Stimulated activated naive CD8-positive, alpha-beta T cell treated with anti-CD3 and anti-CD28 coated beads, Interleukin-15, amount 100 ng/mL, for 72 hours (primary cell): Measurements from ENCODE around the gene MED16.

Experiments used
- ATAC-seq: fragments of 150-1000 bp; cut with Tn5 transposase; 2 replicates; pipeline ENCODE4 v1.10.0; 2021; ENCODE audit warnings: mild to moderate bottlenecking, moderate library complexity
- DNase-seq, 2 donors: peaks; one replicate each; pipeline ENCODE4 v3.0.0; 2021 to 2022
- H3K27ac Mint-ChIP-seq, 2 donors: one replicate each; pipeline ENCODE4 v1.8.0; 2022; ENCODE audit warnings: mild to moderate bottlenecking in 2 of 2, mixed read lengths in 2 of 2, moderate library complexity in 2 of 2
- H3K27me3 Mint-ChIP-seq: one replicate; pipeline ENCODE4 v1.8.0; 2022; ENCODE audit warnings: mixed read lengths
- H3K4me1 Mint-ChIP-seq: one replicate; pipeline ENCODE4 v1.8.0; 2022; ENCODE audit warnings: mild to moderate bottlenecking, mixed read lengths
- H3K4me3 Mint-ChIP-seq, 2 donors: one replicate each; pipeline ENCODE4 v1.8.0; 2022; ENCODE audit warnings: mild to moderate bottlenecking in 2 of 2, mixed read lengths in 2 of 2, moderate library complexity in 1 of 2
- H3K9me3 Mint-ChIP-seq, 2 donors: one replicate each; pipeline ENCODE4 v1.8.0; 2022; ENCODE audit warnings: mixed read lengths in 2 of 2

Gene MED16, protein sequence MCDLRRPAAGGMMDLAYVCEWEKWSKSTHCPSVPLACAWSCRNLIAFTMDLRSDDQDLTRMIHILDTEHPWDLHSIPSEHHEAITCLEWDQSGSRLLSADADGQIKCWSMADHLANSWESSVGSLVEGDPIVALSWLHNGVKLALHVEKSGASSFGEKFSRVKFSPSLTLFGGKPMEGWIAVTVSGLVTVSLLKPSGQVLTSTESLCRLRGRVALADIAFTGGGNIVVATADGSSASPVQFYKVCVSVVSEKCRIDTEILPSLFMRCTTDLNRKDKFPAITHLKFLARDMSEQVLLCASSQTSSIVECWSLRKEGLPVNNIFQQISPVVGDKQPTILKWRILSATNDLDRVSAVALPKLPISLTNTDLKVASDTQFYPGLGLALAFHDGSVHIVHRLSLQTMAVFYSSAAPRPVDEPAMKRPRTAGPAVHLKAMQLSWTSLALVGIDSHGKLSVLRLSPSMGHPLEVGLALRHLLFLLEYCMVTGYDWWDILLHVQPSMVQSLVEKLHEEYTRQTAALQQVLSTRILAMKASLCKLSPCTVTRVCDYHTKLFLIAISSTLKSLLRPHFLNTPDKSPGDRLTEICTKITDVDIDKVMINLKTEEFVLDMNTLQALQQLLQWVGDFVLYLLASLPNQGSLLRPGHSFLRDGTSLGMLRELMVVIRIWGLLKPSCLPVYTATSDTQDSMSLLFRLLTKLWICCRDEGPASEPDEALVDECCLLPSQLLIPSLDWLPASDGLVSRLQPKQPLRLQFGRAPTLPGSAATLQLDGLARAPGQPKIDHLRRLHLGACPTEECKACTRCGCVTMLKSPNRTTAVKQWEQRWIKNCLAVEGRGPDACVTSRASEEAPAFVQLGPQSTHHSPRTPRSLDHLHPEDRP

DNA sequence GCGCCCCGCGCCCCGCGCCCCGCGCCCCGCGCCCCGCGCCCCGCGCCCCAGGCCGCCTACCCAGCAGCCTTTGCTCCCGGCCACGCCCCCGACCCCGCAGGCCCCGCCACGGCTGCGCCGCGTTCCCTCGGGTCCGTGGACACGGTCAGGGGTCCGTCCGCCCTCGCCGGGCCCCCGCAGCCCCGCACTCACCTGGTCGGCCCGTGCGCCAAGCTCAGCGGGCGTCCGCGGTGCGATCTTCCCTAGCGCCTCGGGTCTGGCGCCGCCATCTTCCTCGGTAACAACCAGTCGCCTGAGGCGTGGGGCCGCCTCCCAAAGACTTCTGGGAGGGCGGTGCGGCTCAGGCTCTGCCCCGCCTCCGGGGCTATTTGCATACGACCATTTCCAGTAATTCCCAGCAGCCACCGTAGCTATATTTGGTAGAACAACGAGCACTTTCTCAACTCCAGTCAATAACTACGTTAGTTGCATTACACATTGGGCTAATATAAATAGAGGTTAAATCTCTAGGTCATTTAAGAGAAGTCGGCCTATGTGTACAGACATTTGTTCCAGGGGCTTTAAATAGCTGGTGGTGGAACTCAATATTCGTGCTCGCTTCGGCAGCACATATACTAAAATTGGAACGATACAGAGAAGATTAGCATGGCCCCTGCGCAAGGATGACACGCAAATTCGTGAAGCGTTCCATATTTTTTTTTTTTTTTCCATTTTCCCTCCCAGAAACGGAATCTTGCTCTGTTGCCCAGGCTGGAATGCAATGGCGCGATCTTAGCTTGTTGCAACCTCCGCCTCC lies at the start of gene MED16, which contains the start of gene RNU6-9:
Gene MED16, minus strand, starts transcription at position 294 of the 796 bp plus-strand sequence. CDS start 2,056 bp downstream, outside the sequence.
Gene RNU6-9, plus strand, starts transcription at position 591 of the 796 bp plus-strand sequence.
- DNase-seq = peak; percentile 89 to 92

DNA sequence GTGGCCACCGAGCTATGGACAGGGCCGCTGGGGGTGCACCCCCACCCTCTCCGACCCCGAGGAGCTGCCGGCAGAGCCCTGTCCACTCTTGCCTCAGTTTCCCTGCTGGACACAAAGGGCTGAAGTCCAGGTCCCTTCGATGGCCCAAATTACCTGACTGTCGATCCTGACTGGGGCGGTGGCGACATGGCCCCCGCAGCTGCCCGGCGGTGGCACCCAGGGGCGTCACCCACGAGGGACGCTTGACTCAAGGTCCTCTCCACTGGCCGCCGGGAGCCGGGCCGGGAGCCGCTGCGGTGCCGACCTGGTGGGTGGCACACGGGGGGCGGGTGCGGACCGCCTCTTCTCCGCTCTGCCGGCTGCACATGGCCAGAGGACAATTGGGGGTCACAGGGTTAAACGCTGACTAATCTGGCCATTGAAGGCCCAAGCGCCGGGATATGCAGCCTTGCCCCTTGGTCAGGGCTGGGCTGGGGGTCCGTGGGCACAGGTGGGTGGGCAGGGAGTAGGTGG lies 49.2 kb upstream of the MED16 start:
- DNase-seq (no peak), ATAC-seq (no peak)
- H3K27me3 Mint-ChIP-seq = peaks cover 23% of the 10 kb centered on the region
- H3K4me3 Mint-ChIP-seq = no peak overlapping the region
- no peak overlapping the region for H3K27ac Mint-ChIP-seq
- H3K4me1 Mint-ChIP-seq = peaks cover 37% of the 10 kb centered on the region
- no peaks in the 10 kb centered on the region for H3K9me3 Mint-ChIP-seq

More for the DNA sequence above, at the start of gene MED16, which contains the start of gene RNU6-9:
- no peaks in the 10 kb centered on the region for H3K27me3 Mint-ChIP-seq
- peaks cover 27% of the 10 kb centered on the region for H3K4me1 Mint-ChIP-seq
- no peaks in the 10 kb centered on the region for H3K9me3 Mint-ChIP-seq
- peak; percentile 93 for ATAC-seq
- peak within 1 kb of the TSS; percentile 100 for H3K27ac Mint-ChIP-seq
- H3K4me3 Mint-ChIP-seq = peak within 1 kb of the TSS; percentile 91 to 94

GRCh38 chr19:941292-942132 lies 48.5 kb upstream of the MED16 start:
- H3K27me3 Mint-ChIP-seq = peaks cover 23% of the 10 kb centered on the region
- H3K4me3 Mint-ChIP-seq = peak overlapping the region; percentile 21 to 62
- peaks cover 43% of the 10 kb centered on the region for H3K4me1 Mint-ChIP-seq
- no peak for DNase-seq
- H3K27ac Mint-ChIP-seq = no peak overlapping the region
- ATAC-seq = no peak
- no peaks in the 10 kb centered on the region for H3K9me3 Mint-ChIP-seq

DNA sequence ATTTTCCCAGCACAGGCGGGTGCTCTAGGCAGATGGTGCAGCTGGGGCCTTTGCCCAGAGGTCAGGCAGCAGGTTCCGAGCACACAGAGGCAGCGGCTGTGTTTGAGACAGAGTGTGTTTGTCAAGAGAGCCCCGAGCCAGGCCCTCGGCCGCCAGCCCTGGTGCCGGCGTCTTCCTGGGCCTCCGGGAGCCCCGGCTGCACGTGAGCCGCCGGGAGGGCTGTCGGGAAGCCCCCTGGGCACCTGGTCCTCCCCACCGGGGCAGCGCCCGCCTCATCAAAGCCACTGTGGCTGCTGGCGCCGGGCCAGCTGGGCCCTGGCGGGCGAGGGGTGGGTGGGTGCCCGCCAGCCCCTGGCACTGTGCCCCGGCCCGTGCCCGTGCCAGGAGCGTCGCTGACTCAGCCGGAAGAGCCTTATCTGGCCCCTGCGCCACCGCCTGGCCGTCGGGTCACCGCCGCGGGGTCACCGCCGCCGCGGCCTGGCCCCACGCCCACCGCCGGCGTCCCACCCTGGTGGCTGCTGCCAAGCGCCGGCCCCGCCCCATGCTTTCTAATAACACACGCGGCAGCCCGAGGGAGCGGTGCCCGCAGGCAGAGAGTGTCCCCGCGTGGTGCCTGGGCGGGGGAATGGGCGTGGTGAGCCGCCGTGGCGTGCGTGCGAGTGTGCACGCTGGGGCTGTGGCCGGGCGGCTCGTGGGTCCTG lies 47.8 kb upstream of the MED16 start:
- H3K27ac Mint-ChIP-seq = no peak overlapping the region
- H3K27me3 Mint-ChIP-seq = peaks cover 23% of the 10 kb centered on the region
- H3K9me3 Mint-ChIP-seq = no peaks in the 10 kb centered on the region
- H3K4me3 Mint-ChIP-seq = peak overlapping the region; percentile 64 to 82
- DNase-seq (peak; percentile 45 to 53), ATAC-seq (peak; percentile 77)
- peaks cover 46% of the 10 kb centered on the region for H3K4me1 Mint-ChIP-seq

- DNase-seq (no peak), ATAC-seq (no peak)
- no peak overlapping the region for H3K27ac Mint-ChIP-seq
Measured at GRCh38 chr19:939922-940321, 46.9 kb upstream of the MED16 start.

GRCh38 chr19:939439-939838 lies 46.5 kb upstream of the MED16 start:
- DNase-seq (no peak), ATAC-seq (no peak)
- Mint-ChIP-seq H3K27ac (peak overlapping the region in 1 of 2 donors; percentile 16), H3K4me3 (peak overlapping the region in 1 of 2 donors; percentile 64), H3K4me1 (peaks cover 46% of the 10 kb centered on the region), H3K9me3 (no peaks in the 10 kb centered on the region), H3K27me3 (peaks cover 23% of the 10 kb centered on the region)

More at GRCh38 chr19:939922-940321, 46.9 kb upstream of the MED16 start:
- peak overlapping the region; percentile 64 to 82 for H3K4me3 Mint-ChIP-seq
- H3K9me3 Mint-ChIP-seq = no peaks in the 10 kb centered on the region
- peaks cover 46% of the 10 kb centered on the region for H3K4me1 Mint-ChIP-seq
- H3K27me3 Mint-ChIP-seq = peaks cover 23% of the 10 kb centered on the region

GRCh38 chr19:938233-938923 lies 45.4 kb upstream of the MED16 start:
- Mint-ChIP-seq H3K4me3 (no peak overlapping the region), H3K4me1 (peaks cover 54% of the 10 kb centered on the region), H3K27ac (no peak overlapping the region)

GRCh38 chr19:937259-937694 lies 44.3 kb upstream of the MED16 start:
- H3K4me3 Mint-ChIP-seq = peak overlapping the region in 1 of 2 donors; percentile 18
- H3K27ac Mint-ChIP-seq = peak overlapping the region in 1 of 2 donors; percentile 82
- peak; percentile 49 to 70 for DNase-seq
- peaks cover 65% of the 10 kb centered on the region for H3K4me1 Mint-ChIP-seq
- peak; percentile 76 for ATAC-seq
- peaks cover 32% of the 10 kb centered on the region for H3K27me3 Mint-ChIP-seq
- no peaks in the 10 kb centered on the region for H3K9me3 Mint-ChIP-seq

More at GRCh38 chr19:938233-938923, 45.4 kb upstream of the MED16 start:
- H3K27me3 Mint-ChIP-seq = peaks cover 23% of the 10 kb centered on the region
- no peaks in the 10 kb centered on the region for H3K9me3 Mint-ChIP-seq
- DNase-seq = no peak
- no peak for ATAC-seq

GRCh38 chr19:936175-936546 lies 43.2 kb upstream of the MED16 start:
- Mint-ChIP-seq H3K4me3 (no peak overlapping the region), H3K27me3 (peaks cover 30% of the 10 kb centered on the region), H3K27ac (no peak overlapping the region), H3K4me1 (peaks cover 64% of the 10 kb centered on the region), H3K9me3 (no peaks in the 10 kb centered on the region)
- DNase-seq (no peak), ATAC-seq (no peak)

- no peak overlapping the region for H3K4me3 Mint-ChIP-seq
- DNase-seq (no peak), ATAC-seq (no peak)
- peaks cover 56% of the 10 kb centered on the region for H3K4me1 Mint-ChIP-seq
- H3K27ac Mint-ChIP-seq = no peak overlapping the region
- no peaks in the 10 kb centered on the region for H3K9me3 Mint-ChIP-seq
- H3K27me3 Mint-ChIP-seq = peaks cover 22% of the 10 kb centered on the region
Measured at GRCh38 chr19:934865-935479, 42.0 kb upstream of the MED16 start.

- H3K9me3 Mint-ChIP-seq = no peaks in the 10 kb centered on the region
- H3K4me3 Mint-ChIP-seq = no peak overlapping the region
- peaks cover 16% of the 10 kb centered on the region for H3K27me3 Mint-ChIP-seq
- H3K4me1 Mint-ChIP-seq = peaks cover 50% of the 10 kb centered on the region
- no peak for DNase-seq
- ATAC-seq = no peak
- no peak overlapping the region for H3K27ac Mint-ChIP-seq
Measured at GRCh38 chr19:934197-934840, 41.3 kb upstream of the MED16 start.

DNA sequence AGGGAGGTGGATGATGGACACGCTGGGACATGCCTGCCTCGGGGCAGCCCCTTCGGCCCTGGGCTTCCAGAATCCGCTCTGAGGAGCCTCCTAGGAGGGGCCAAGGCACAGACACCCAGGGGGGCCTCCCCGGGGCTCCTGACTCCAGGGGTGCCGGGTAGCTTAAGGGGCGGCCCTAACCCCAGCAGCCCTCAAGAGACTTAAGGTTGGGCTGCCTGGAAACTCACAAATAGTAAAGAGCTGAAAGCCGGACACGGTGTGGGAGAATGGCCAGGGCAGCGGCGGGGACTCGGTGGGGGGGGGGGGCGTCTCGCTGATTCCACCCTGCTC lies 40.5 kb upstream of the MED16 start:
- Mint-ChIP-seq H3K4me1 (peaks cover 47% of the 10 kb centered on the region), H3K9me3 (no peaks in the 10 kb centered on the region), H3K27me3 (peaks cover 13% of the 10 kb centered on the region), H3K27ac (no peak overlapping the region), H3K4me3 (peak overlapping the region in 1 of 2 donors; percentile 10)
- no peak for ATAC-seq
- no peak for DNase-seq
